GM15510 (cell line): ENCODE data around the gene ESYT3.

Source experiments
- POLR2A ChIP-seq: IDR thresholded peaks from 3 replicates; pipeline ENCODE4 v1.6.1; 2011; ENCODE audit warnings: borderline replicate concordance; ENCODE audit not compliant: insufficient read length; ENCODE audit errors: extremely low read depth

Gene ESYT3

DNA sequence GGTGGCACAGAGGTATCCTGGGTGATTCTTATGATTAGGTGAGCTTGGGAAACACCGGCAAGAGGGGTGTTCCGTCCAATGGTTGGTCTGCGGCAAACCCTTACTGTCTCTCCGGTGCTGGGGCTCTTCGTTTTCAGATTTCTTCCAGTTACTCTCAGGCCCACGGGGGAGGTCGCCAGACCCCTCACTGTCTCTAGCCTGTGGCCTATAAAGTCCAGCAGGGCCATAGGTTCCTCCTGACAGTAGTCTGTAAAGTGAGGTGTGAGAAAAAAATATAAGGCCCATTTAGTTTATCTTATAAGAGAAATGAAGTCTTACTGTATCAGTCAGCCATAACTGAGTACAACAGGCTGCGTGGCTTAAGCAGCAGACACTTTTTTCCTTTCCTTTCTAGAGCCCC is 1.4 kb downstream of the ESYT3 start:
- TF ChIP-seq POLR2A: no peak

- TF ChIP-seq POLR2A: no peak
Measured at GRCh38 chr3:138437281-138437680, 2.9 kb downstream of the ESYT3 start.

DNA sequence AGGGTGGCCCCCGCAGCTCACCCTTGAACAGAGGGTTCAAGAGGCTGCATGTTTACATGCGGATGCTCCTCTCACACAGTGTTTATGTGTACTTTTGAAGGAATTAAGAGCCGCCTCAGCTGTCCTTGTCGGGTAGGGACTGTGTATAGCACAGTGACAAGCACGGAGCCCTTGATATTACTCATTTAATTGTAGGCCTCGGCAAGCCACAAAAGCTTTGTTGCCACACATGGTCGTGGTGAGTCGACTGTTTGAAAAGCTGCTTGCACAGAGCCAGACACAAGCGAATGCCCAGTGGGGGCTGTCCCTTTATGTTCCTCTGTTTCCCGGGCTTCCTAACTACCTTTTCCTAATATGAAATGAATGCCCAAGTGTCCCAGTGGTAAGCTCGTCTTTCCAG is 4.5 kb downstream of the ESYT3 start:
- TF ChIP-seq POLR2A: no peak

DNA sequence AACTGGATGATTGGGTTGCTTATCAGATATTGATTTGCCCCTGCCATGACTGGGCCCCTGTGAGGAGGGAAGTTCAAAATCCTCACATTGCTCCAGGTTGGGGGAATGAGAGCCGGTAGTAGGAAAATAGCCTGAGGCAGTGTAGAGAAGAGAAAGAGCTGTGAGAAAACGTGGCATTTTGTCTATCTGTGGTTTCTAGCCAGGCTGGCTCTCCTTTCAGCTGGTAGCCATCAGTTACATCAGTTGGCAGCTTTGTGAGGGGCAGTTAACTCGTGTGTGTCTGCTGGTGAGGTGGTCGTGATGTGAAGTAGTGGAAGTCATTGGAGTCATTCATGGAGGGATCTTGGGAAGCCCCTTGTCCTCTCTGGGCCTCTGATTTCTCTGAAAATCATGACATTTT is 5.2 kb downstream of the ESYT3 start:
- TF ChIP-seq POLR2A: no peak

GRCh38 chr3:138440121-138440521 is 5.7 kb downstream of the ESYT3 start:
- TF ChIP-seq POLR2A: no peak

DNA sequence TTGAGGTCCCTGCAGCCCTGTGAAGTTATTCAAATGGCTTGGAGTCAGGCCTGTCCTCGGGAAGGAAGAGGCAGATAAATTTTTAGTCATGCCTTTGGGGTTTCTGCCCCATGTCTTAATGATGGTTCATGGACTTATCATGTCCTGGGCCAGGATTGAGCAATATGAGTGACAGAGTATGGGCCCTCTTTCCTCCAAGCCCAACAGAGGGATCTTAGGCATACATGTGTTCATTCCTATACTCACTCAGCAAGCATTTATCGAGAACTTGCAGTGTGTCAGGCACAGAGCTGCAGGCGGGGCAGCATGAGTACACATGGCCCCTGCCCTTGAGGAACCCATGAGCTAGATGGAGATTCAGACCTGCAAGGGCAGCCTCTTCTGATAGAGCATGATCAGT is 6.2 kb downstream of the ESYT3 start:
- no peak for TF ChIP-seq POLR2A

DNA sequence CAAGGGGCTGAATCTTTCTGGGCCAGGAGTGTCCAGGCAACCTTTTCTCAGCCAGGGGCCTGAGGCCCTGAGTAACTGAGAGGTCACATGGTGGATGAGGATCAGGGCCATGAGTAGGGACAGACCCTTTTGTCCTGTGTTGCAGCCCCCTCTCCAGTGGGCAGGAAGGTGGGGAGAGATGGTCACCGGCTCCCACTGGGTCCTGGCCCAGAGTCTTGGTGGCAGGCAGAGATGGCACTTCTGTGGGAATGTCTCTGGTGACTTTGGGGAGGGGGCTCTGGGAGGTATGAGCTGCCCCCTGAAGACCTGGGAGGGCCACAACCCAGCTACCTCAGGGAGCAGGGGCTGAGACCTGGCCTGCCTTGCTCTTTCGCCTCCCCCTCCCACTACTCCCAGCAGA is 6.8 kb downstream of the ESYT3 start:
- TF ChIP-seq POLR2A: no peak

- TF ChIP-seq POLR2A: no peak
Measured at GRCh38 chr3:138441742-138442141, 7.3 kb downstream of the ESYT3 start.

- no peak for TF ChIP-seq POLR2A
Measured at GRCh38 chr3:138442433-138442832, 8.0 kb downstream of the ESYT3 start.

- TF ChIP-seq POLR2A: no peak
Measured at GRCh38 chr3:138443091-138443490, 8.7 kb downstream of the ESYT3 start.

- TF ChIP-seq POLR2A: no peak
Measured at GRCh38 chr3:138443521-138444503, 9.4 kb downstream of the ESYT3 start.

DNA sequence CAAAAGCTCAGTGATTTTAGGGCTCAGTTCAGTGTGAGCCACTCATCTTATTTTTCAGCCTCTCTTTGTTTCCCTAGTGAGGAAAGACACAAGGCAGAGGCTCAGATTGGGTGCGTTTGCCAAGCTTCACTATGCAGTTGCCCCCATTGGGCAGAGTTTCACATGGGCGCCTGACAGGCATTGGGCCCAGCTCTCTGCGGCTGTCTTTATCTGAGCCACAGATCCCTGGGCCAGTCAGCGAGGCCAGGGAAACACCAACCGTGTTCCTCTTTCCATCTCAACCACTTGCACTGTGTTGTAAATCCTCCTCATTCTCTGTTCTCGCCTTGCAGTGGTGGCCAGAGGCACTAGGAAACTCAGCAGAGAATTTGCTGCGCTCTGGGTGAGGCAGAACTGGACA is 10.8 kb downstream of the ESYT3 start:
- no peak for TF ChIP-seq POLR2A

DNA sequence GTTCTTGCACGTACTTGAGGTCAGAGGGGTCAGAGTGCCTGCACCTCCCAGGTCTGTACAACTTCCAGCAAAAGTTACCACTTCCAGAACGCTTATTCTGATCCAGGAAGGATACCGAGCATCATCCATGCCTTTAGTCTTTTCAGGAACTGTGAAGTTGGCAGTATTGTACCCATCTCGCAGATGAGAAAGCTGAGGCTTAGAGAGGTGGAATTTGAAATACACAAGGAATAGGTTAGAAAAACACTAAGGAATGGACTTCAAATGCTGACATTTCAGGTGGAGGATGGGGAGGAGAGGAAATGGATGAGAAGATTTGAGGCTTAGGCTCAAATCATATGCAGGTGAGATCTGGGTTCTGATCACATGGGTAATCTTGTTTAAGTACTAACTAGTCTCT is 11.2 kb downstream of the ESYT3 start:
- TF ChIP-seq POLR2A: no peak

DNA sequence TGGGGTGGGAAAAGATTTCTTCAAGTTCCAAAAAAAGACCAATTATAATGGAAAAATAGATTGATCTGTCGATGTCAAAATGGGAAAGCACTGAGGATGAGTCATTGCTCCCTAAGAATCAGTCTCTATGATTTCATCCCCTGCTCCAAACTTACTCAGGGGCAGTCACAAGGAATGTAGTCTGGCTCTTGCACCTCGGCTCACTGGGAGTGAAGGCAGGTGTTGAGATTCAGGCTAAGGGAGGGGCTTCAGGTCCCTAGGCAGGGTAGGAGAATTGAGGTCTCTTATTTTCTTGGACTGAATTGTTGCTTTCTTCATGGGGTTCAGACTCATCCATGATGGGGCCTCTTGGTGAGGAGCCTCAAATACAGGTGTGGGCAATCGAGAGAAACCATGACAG is 14.2 kb downstream of the ESYT3 start:
- TF ChIP-seq POLR2A: no peak

DNA sequence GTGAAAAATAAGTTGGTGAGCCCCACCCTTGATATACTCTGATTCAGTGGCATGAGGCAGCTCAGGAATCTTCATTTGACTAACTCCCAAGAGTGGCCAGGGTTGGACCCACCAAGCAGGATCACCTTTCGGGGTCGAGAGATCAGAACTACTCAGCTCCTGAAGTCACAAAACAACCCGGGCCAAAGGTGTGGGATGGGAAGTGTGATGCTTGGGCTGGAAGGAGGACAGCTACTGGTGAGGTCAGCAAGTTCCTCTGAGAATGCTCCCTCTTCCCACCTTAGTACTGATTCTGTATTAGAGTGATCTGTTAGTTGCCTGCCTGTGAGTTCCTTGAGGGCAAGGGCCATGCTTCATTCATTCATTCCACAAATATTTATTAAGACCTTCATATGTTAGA is 15.1 kb downstream of the ESYT3 start:
- no peak for TF ChIP-seq POLR2A

GRCh38 chr3:138450181-138450580 is 15.8 kb downstream of the ESYT3 start:
- no peak for TF ChIP-seq POLR2A
